Activated naive CD4-positive, alpha-beta T cell treated with anti-CD3 and anti-CD28 coated beads, Interleukin-2, amount 50 U/mL, for 24 hours (primary cell): ENCODE data around the gene LDB2.
A peak's percentile ranks its signal among the peaks of the same experiment; 100 is the strongest.

Experiments
- H3K27ac Mint-ChIP-seq: one replicate; pipeline ENCODE4 v1.8.0; 2021; ENCODE audit warnings: mild to moderate bottlenecking, mixed read lengths
- H3K27me3 Mint-ChIP-seq: one replicate; pipeline ENCODE4 v1.8.0; 2021; ENCODE audit warnings: mixed read lengths
- H3K36me3 Mint-ChIP-seq: one replicate; pipeline ENCODE4 v1.8.0; 2021; ENCODE audit warnings: mixed read lengths
- H3K4me1 Mint-ChIP-seq: one replicate; pipeline ENCODE4 v1.8.0; 2021; ENCODE audit warnings: mixed read lengths
- H3K4me3 Mint-ChIP-seq: one replicate; pipeline ENCODE4 v1.8.0; 2021; ENCODE audit warnings: mild to moderate bottlenecking, mixed read lengths
- H3K9me3 Mint-ChIP-seq: one replicate; pipeline ENCODE4 v1.8.0; 2021; ENCODE audit warnings: mixed read lengths

The LDB2 gene

DNA sequence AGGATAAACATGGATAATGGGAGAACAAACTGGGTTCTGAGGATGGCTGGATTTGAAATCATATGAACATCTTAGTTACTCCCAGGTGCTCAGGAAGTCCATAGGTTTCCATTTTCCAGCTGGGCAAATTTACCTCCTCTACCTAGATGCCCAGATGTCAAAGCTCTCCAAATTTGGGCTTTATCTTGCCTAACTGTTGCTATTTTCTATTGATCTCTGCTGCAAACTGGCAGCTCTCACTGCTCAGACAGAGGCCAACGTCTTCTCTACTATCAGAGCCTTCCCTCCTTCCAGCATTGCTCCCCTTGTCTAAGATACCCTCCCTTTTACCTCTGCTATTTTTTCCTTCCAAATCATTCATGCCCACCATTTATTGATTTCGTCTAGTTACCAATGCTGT, 62.1 kb downstream of the LDB2 start:
- Mint-ChIP-seq H3K4me1 (no peaks in the 10 kb centered on the region), H3K9me3 (no peaks in the 10 kb centered on the region), H3K27ac (no peak overlapping the region), H3K27me3 (peaks cover 4% of the 10 kb centered on the region), H3K4me3 (no peak overlapping the region), H3K36me3 (no peaks in the 10 kb centered on the region)

DNA sequence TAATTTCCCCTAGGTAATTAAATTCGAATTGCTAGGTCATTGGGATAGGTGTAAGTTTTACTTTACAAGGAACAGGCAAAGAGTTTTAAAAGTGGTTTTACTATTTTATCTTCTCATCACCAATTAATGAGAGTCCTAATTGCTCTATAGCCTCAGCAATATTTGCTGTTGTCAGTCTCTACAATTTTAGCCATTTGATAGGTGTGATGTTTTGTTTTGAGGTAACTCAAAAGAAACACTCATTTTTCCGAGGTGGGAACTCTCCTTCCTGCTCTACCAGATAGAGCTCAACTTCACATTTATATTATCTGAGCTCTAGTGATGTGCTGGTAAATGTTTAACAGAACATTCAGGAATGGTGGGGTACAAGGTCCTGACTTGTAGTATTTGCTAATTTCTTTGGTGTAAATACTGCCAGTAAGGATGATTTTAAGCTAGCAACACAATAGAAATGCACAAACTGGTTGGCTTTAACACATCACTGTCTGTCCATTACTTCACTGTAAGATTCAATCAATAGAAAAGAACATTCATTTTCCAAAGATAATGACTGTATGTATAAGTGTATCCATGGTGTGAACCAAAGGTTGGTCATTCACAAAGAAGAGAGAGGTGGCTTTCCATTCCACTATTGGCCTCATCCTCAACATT, 62.7 kb downstream of the LDB2 start:
- H3K36me3 Mint-ChIP-seq, result no peaks in the 10 kb centered on the region
- H3K9me3 Mint-ChIP-seq, result no peaks in the 10 kb centered on the region

DNA sequence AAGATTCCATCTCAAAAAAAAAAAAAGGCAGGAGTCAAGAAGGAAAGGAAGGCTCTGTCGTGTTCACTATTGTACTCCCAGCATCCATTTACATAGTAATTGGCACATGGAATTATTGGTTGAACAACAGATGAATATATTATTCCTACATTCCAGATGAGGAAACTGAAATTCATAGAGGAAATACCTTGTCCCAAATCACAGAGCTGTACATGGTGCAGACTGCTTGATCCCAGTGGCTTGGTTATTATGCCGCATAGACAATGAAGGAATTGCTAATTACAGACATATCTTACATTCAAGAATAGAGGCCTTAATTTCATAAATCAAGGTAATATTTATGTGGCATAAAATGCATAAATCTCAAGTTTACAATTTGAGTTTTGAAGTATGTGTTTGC, 63.6 kb downstream of the LDB2 start:
- Mint-ChIP-seq H3K9me3 (no peaks in the 10 kb centered on the region), H3K4me1 (no peaks in the 10 kb centered on the region), H3K27me3 (peaks cover 4% of the 10 kb centered on the region), H3K4me3 (no peak overlapping the region), H3K27ac (no peak overlapping the region), H3K36me3 (no peaks in the 10 kb centered on the region)

More for the DNA sequence above, 62.7 kb downstream of the LDB2 start:
- H3K4me3 Mint-ChIP-seq, result no peak overlapping the region
- peaks cover 4% of the 10 kb centered on the region for H3K27me3 Mint-ChIP-seq
- no peaks in the 10 kb centered on the region for H3K4me1 Mint-ChIP-seq
- no peak overlapping the region for H3K27ac Mint-ChIP-seq

DNA sequence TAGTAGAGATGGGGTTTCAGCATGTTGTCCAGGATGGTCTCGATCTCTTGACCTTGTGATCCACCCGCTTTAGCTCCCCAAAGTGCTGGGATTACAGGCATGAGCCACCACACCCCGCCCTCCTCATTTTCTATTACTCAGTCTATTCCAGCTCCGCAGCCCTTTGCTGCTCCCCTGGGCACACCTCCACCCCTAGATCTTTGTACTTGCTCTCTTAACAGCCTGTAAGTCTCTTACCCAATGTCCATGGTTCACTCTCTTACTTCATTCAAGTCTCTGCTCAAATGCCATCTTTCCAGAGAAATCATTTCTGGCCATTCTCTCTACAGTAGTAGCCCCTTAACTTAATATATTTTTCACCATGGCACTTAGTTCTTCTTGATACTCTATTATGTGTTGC, 64.7 kb downstream of the LDB2 start:
- no peaks in the 10 kb centered on the region for H3K36me3 Mint-ChIP-seq
- no peak overlapping the region for H3K4me3 Mint-ChIP-seq
- H3K4me1 Mint-ChIP-seq, result no peaks in the 10 kb centered on the region
- peaks cover 4% of the 10 kb centered on the region for H3K27me3 Mint-ChIP-seq
- no peak overlapping the region for H3K27ac Mint-ChIP-seq
- no peaks in the 10 kb centered on the region for H3K9me3 Mint-ChIP-seq

DNA sequence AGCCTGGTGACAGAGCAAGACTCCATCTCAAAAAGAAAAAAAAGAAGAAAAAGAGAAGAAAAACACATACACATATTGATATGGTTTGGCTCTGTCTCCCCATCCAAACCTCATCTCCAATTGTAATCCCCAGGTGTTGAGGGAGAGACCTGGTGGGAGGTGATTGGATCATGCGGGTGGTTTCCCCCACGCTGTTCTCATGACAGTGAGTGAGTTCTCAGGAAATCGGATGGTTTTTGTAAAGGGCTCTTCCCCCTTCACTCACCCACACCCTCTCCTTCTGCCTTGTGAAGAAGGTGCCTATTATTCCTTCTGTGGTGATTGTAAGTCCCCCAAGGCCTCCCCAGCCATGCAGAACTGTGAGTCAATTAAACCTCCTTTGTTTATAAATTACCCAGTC, 68.4 kb downstream of the LDB2 start:
- Mint-ChIP-seq H3K4me1 (no peaks in the 10 kb centered on the region), H3K9me3 (no peaks in the 10 kb centered on the region), H3K27me3 (peaks cover 5% of the 10 kb centered on the region), H3K36me3 (no peaks in the 10 kb centered on the region), H3K4me3 (no peak overlapping the region), H3K27ac (no peak overlapping the region)

DNA sequence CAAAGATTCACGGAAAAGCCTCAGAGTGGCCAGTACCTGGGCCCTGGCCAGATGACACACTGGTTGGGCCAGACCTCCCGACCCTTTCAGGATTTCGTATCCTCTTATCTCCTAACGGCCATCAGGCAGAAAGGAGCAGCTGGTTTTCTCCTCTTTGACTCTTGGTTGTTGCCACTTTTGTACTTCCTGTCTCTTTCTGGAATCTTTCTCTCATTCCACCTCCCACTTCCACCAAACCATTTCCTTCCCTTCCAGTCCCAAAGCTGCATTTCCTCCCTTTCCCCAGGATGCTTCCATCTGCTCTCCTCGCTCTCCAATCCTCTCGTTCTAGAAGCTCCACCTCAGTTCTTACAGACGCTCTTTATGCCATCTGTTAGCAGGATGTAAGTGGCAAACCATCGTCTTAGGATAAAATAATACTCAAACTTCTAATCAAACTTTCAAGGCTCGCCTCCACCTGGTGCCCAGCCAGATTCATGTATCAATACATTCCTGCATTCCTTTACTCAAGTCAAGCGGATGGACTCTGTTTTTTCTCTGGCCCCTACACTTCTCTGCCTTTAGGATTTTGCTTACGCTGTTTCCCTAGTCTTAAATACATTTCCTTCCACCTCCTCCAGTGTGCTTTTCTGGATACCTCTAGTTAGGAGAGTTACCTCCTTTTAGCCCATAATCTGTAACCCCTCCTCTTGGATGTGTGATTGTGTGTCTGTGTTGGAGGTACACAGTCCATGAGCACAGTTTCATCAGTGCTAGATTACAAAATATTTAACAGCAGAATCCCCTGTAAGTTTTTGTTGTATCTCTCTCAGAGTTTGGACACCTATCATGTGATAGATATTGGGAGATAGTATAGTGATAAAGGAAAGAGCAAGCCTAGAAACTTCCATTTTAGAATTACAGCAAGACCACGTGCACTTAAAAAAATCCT, 70.4 kb downstream of the LDB2 start:
- no peaks in the 10 kb centered on the region for H3K4me1 Mint-ChIP-seq
- H3K36me3 Mint-ChIP-seq, result no peaks in the 10 kb centered on the region
- H3K4me3 Mint-ChIP-seq, result no peak overlapping the region
- H3K27ac Mint-ChIP-seq, result peak overlapping the region; percentile 71
- peaks cover 2% of the 10 kb centered on the region for H3K27me3 Mint-ChIP-seq
- no peaks in the 10 kb centered on the region for H3K9me3 Mint-ChIP-seq

DNA sequence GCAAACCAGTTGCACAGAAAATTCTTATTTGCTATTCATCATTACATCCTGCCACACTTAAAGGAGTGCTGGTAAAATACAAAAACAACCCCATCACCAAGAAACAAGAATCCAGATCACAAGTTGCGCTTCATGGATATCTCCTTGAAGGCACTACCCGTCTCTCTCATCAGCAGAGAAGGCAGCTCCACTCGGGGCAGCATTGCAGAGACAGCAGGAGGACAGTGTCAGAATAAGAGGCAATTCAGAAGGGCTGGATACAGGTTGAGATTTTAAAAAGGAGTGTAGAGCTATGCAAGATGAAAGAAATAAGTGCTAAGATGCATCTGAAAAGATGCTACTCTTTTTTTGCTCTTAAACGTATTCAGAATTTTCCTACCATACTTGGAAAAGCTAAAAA, 71.4 kb downstream of the LDB2 start:
- Mint-ChIP-seq H3K4me1 (no peaks in the 10 kb centered on the region), H3K27ac (no peak overlapping the region), H3K9me3 (no peaks in the 10 kb centered on the region), H3K4me3 (no peak overlapping the region), H3K27me3 (peaks cover 2% of the 10 kb centered on the region), H3K36me3 (no peaks in the 10 kb centered on the region)

DNA sequence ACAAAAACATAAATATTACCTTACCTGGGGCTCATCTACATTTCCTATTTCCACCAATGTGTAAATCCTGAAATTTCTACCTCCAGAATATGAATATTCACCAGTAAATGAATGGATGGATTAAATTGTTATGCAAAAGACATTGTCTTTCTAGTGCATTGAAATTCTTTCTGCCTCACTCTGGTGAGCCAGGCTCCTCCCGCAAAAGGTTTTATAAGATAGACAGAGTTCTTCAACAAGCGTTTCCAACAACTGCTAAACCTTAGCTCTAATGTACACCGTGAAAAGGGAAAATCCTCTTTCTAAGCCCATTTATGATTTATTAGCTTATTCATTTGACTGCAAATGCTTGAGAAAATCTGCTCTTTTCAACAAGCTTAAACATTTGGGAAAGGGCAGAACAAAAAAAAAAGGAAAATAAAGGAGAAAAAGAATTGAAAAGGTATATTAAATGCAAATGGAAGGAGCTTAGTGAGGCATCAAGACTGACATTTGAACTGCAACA, 72.0 kb downstream of the LDB2 start:
- H3K27me3 Mint-ChIP-seq, result peaks cover 2% of the 10 kb centered on the region
- no peaks in the 10 kb centered on the region for H3K36me3 Mint-ChIP-seq

DNA sequence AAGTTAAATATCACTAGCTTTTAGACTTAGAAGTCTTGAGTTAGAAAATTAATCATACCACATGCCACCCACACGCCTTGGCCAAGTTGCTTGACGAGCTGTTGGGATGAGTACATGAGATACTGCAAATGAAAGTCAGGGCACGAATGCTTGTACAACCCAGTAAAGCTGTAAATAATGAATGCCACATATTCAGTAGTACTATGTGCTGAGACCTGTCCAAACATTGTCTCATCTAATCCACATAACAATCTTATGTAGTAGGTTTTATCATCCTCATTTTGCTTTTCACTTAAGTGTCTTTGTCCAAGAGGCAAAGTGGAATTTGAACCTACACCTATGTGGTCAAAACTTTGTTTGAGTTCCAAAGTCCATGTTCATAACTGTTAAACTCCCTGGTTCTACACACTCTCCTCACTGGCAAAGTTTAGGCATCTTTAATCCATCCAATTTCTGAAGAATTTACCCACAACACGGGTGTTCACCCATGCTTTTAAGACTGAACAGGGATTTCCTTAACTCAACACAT, 74.1 kb downstream of the LDB2 start:
- H3K36me3 Mint-ChIP-seq, result no peaks in the 10 kb centered on the region
- H3K9me3 Mint-ChIP-seq, result no peaks in the 10 kb centered on the region
- H3K27me3 Mint-ChIP-seq, result peaks cover 2% of the 10 kb centered on the region
- no peaks in the 10 kb centered on the region for H3K4me1 Mint-ChIP-seq
- no peak overlapping the region for H3K4me3 Mint-ChIP-seq
- H3K27ac Mint-ChIP-seq, result no peak overlapping the region

More for the DNA sequence above, 72.0 kb downstream of the LDB2 start:
- no peak overlapping the region for H3K4me3 Mint-ChIP-seq
- H3K9me3 Mint-ChIP-seq, result no peaks in the 10 kb centered on the region
- no peaks in the 10 kb centered on the region for H3K4me1 Mint-ChIP-seq
- H3K27ac Mint-ChIP-seq, result no peak overlapping the region

DNA sequence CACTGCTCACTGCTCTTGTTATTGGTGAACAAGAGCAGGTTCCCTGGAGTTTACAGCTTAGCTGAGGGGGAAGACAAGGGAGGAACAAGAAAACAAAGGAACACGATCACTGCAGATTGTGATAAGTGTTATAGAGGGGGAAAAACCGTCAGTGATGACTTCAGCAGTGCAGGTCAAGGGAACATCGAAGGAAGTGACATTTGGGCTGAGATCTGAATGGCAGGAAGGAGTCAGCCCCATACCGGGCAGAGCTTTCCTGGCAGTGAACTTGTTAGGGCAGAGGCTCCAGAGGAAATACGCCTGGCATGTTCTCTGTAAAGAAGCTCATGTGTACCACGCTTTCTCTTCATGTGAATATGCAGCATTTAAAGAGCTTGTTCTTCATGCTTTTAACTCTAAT, 78.1 kb downstream of the LDB2 start:
- no peaks in the 10 kb centered on the region for H3K4me1 Mint-ChIP-seq
- no peak overlapping the region for H3K27ac Mint-ChIP-seq
- peaks cover 3% of the 10 kb centered on the region for H3K27me3 Mint-ChIP-seq
- H3K36me3 Mint-ChIP-seq, result no peaks in the 10 kb centered on the region
- no peak overlapping the region for H3K4me3 Mint-ChIP-seq
- H3K9me3 Mint-ChIP-seq, result no peaks in the 10 kb centered on the region

DNA sequence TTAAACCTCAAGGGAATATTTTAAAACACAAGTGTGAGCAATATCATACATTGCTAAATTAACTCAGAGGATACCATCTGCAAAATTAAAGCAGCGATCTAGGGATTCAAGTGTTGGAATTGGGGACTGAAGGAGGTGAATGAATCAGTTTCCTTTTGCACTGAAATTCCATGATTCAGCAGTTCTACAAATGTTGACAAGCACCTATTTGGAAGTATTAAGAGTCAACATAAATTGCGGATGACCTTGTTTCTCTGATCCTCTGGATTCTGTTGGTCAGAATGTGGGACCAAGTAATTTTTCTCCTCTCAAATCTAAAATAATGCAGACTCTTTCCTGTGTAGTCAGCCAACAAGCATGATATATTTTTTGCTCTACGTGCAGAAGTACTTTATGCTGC, 78.8 kb downstream of the LDB2 start:
- H3K4me3 Mint-ChIP-seq, result no peak overlapping the region

DNA sequence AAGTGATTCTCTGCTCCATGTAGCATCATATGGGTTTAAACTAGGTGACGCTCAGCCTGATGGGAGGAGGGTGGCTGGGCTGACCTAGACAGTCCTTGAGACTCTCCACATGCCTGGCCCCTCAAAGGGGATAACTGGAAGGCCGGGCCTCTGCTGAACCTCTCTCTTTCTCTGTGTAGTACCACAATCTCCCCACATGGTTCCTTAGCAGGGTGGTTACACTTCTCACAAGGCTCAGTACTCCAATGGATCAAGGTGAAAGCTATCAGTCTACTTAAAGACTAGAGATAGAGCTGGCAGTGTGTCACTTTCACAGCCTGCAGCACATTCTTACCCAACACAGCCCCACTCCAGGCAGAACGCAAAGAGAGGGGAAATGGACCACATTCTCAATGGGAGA, 80.4 kb downstream of the LDB2 start:
- Mint-ChIP-seq H3K27ac (no peak overlapping the region), H3K4me3 (no peak overlapping the region), H3K27me3 (peaks cover 6% of the 10 kb centered on the region), H3K36me3 (no peaks in the 10 kb centered on the region), H3K9me3 (no peaks in the 10 kb centered on the region), H3K4me1 (no peaks in the 10 kb centered on the region)

More for the DNA sequence above, 78.8 kb downstream of the LDB2 start:
- H3K27me3 Mint-ChIP-seq, result peaks cover 3% of the 10 kb centered on the region
- H3K9me3 Mint-ChIP-seq, result no peaks in the 10 kb centered on the region
- H3K36me3 Mint-ChIP-seq, result no peaks in the 10 kb centered on the region
- no peaks in the 10 kb centered on the region for H3K4me1 Mint-ChIP-seq
- no peak overlapping the region for H3K27ac Mint-ChIP-seq

DNA sequence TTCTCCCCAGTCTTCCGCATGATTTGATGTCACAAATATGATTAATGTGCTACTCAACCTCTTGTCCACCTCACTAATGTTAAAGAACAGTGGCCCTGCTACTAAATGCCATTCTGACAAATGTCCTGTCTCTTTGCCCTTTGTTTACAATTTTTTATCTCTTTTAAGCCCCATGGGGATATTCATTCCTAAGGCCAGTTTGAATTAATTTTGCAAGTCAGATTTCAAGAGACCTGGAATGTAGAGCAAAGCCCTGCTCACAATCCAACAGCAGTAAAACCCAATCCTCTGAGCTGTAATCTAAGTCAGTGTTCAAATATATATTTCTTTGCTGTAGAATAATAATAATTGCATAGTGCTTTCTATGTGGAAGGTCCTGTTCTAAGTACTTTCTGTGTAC, 81.2 kb downstream of the LDB2 start:
- no peaks in the 10 kb centered on the region for H3K4me1 Mint-ChIP-seq
- no peaks in the 10 kb centered on the region for H3K36me3 Mint-ChIP-seq
- peaks cover 6% of the 10 kb centered on the region for H3K27me3 Mint-ChIP-seq
- H3K9me3 Mint-ChIP-seq, result no peaks in the 10 kb centered on the region
- H3K27ac Mint-ChIP-seq, result no peak overlapping the region
- no peak overlapping the region for H3K4me3 Mint-ChIP-seq

DNA sequence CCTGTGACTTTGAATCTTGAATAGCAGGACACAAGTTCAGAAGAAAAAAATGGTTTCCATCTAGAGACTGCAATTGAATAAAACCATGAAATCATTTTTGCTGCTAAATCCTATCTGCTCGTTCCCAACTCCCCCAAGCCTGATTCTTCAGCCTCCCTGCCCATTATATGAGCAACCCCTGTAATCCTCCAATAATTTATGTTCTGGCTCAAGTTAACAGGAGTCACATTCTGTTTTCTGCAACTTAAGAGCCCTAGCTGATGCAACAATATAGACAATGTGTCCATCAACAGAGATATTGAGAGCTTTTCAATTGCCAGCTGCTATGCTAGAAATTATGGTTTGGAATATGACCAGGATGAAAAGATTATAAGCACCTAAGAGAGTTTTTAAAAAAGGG, 84.1 kb downstream of the LDB2 start:
- no peaks in the 10 kb centered on the region for H3K4me1 Mint-ChIP-seq
- no peaks in the 10 kb centered on the region for H3K9me3 Mint-ChIP-seq
- no peaks in the 10 kb centered on the region for H3K36me3 Mint-ChIP-seq
- no peak overlapping the region for H3K27ac Mint-ChIP-seq
- peaks cover 6% of the 10 kb centered on the region for H3K27me3 Mint-ChIP-seq
- no peak overlapping the region for H3K4me3 Mint-ChIP-seq

DNA sequence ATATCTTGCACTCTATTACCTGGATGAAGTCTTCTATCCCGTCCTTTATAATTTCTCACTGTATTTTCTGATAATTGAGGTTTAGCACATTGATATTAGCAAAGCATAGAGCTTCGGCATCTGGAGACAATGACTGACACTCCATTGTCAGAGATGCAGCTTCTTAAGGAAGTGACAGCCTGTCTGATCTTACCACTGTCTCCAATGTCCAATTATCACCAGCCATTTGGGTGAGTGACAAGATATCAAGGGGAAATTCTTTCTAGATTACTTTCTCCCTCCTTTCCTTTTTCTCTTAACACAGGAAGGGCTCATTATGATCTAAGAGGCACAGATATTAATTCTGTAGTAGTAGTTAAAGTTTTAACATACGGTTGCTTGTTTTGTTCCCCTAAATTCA, 86.4 kb downstream of the LDB2 start:
- Mint-ChIP-seq H3K27me3 (peaks cover 3% of the 10 kb centered on the region), H3K4me1 (no peaks in the 10 kb centered on the region), H3K9me3 (no peaks in the 10 kb centered on the region), H3K4me3 (no peak overlapping the region), H3K27ac (no peak overlapping the region), H3K36me3 (no peaks in the 10 kb centered on the region)

DNA sequence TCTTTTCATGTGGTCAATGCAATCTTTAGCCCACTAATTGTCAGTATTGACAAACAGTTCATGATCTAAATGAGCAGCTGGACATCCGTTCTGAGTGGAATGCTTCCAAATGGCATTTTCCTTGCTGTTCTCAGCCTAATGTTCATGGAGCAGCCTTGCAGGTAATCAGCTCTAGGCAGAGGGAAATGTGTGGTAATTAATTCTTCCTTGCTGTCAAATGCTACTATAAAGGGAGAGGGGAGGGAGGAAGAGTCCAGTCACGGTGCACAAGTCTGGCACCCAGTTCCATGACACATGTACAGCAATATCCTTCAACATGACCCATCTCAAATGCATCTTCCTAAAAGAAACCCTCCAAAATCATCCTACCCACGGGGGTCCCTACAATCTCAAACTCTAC, 88.5 kb downstream of the LDB2 start:
- Mint-ChIP-seq H3K4me1 (no peaks in the 10 kb centered on the region), H3K36me3 (no peaks in the 10 kb centered on the region), H3K27me3 (peaks cover 3% of the 10 kb centered on the region), H3K9me3 (no peaks in the 10 kb centered on the region), H3K4me3 (no peak overlapping the region), H3K27ac (no peak overlapping the region)
